ENCODE measurements around the gene FA2H. TPM values are rescaled to one million over a fixed set of nuclear protein-coding genes. Genes with fewer than 3 reads are reported as not detected.

FA2H gene
- polyA plus RNA-seq, 3 donors, result not detected

DNA sequence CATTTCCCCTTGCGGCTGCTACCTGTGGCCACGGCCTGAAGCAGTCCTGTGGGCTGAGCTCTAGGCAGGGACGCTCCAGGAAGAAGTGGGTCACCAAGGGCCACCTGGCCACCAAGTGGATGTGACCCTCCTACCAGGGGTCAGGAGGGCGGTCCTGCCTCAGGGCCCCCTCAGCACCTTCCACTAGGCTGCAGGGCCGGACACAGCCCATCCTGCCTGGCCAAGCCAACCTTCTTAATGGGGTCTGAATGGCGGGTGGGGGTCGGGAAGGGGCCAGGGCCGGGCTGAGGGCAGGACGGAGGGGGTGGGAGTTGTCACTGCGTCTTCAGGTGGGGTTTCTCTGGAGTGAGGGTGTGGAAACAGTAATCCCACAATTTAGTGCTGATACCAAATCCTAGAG, 60.7 kb downstream of the FA2H start:
- H3K27ac ChIP-seq (ENCODE audit: low read depth in 1 of 2, low read length in 2 of 2), result no peak overlapping the region
- H3K79me2 ChIP-seq (ENCODE audit: insufficient read depth, low read length), result no peaks in the 10 kb centered on the region
- no peak for DNase-seq
- 81% methylated on average over 8 of the region's 10 CpGs for WGBS (ENCODE audit: insufficient coverage)
- no peaks in the 10 kb centered on the region for H3K36me3 Mint-ChIP-seq
- H3K9ac ChIP-seq (ENCODE audit: insufficient read depth, low read length, poor library complexity, severe bottlenecking), result no peak overlapping the region
- H3K4me2 ChIP-seq (replicated peaks; ENCODE audit: extremely low read depth, low read length, poor library complexity, severe bottlenecking), result no peak overlapping the region
- peaks cover 0 to 2% (median 0%) of the 10 kb centered on the region in 7 donors for H3K9me3 Mint-ChIP-seq
- H3K27me3 ChIP-seq (ENCODE audit: control insufficient read depth in 2 of 2, insufficient read depth in 2 of 2, low read length in 2 of 2), result no peaks in the 10 kb centered on the region
- H3K36me3 ChIP-seq (replicated peaks in 1 of 2; ENCODE audit: control insufficient read depth in 1 of 2, insufficient read depth in 2 of 2, low read length in 2 of 2), result no peaks in the 10 kb centered on the region
- no peaks in the 10 kb centered on the region for H4K20me1 ChIP-seq (ENCODE audit: insufficient read depth, low read length)
- TF ChIP-seq, protein P1, sequence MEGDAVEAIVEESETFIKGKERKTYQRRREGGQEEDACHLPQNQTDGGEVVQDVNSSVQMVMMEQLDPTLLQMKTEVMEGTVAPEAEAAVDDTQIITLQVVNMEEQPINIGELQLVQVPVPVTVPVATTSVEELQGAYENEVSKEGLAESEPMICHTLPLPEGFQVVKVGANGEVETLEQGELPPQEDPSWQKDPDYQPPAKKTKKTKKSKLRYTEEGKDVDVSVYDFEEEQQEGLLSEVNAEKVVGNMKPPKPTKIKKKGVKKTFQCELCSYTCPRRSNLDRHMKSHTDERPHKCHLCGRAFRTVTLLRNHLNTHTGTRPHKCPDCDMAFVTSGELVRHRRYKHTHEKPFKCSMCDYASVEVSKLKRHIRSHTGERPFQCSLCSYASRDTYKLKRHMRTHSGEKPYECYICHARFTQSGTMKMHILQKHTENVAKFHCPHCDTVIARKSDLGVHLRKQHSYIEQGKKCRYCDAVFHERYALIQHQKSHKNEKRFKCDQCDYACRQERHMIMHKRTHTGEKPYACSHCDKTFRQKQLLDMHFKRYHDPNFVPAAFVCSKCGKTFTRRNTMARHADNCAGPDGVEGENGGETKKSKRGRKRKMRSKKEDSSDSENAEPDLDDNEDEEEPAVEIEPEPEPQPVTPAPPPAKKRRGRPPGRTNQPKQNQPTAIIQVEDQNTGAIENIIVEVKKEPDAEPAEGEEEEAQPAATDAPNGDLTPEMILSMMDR (IDR thresholded peaks at IDR 0.05), result no peak
- H3K9me3 ChIP-seq (replicated peaks in 1 of 2; ENCODE audit: control insufficient read depth in 1 of 2, insufficient read depth in 1 of 2, low read length in 2 of 2), result no peaks in the 10 kb centered on the region
- no peak overlapping the region for H3K4me3 ChIP-seq (replicated peaks in 1 of 3; ENCODE audit: low read depth in 2 of 3, low read length in 3 of 3)
- H3K4me3 Mint-ChIP-seq, result no peak overlapping the region
- H3K27ac Mint-ChIP-seq, result no peak overlapping the region
- no peak overlapping the region for H2AFZ ChIP-seq (ENCODE audit: insufficient read depth, low read depth, low read length, poor library complexity, severe bottlenecking)
- peaks cover 9% of the 10 kb centered on the region for H3K4me1 Mint-ChIP-seq
- peaks cover 7 to 9% of the 10 kb centered on the region in 2 donors for H3K4me1 ChIP-seq (ENCODE audit: control insufficient read depth in 1 of 2, insufficient read depth in 2 of 2, low read length in 2 of 2)
- H3K27me3 Mint-ChIP-seq (ENCODE audit: low read depth in 3 of 3), result peaks cover 1 to 3% (median 2%) of the 10 kb centered on the region in 3 donors
- intact Hi-C loops (cut with micrococcal nuclease), result no loop called here

DNA sequence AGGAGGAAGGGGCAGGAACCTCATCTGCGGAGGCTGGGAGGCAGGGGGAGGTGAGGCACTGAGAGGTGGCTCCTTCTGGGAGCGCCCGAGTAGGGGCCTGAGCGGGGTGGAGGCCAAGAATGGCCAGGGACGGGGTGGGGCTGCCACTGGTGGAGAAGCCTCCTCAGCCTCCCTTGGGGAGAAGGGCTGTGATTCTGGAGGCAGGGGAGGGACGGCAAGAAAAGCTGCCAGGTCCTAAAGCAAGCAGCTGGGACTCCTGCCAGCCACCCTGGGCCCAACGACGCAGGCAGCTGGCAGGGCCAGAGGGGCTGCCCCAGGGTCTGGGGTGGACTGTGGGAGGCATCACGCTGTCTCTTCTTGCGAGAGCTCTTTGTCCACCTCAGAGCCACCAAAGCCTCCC, 61.3 kb downstream of the FA2H start:
- Mint-ChIP-seq H3K36me3 (no peaks in the 10 kb centered on the region), H3K9me3 (no peaks in the 10 kb centered on the region), H3K27ac (no peak overlapping the region), H3K4me1 (peaks cover 15% of the 10 kb centered on the region), H3K27me3 (ENCODE audit: low read depth in 3 of 3) (peaks cover 1 to 3% (median 2%) of the 10 kb centered on the region in 3 donors), H3K4me3 (no peak overlapping the region)
- Histone ChIP-seq H3K4me1 (ENCODE audit: control insufficient read depth in 1 of 2, insufficient read depth in 2 of 2, low read length in 2 of 2) (peaks cover 13 to 15% of the 10 kb centered on the region in 2 donors), H3K9me3 (replicated peaks in 1 of 2; ENCODE audit: control insufficient read depth in 1 of 2, insufficient read depth in 1 of 2, low read length in 2 of 2) (no peaks in the 10 kb centered on the region), H3K27me3 (ENCODE audit: control insufficient read depth in 2 of 2, insufficient read depth in 2 of 2, low read length in 2 of 2) (no peaks in the 10 kb centered on the region), H3K27ac (ENCODE audit: low read depth in 1 of 2, low read length in 2 of 2) (no peak overlapping the region), H2AFZ (ENCODE audit: insufficient read depth, low read depth, low read length, poor library complexity, severe bottlenecking) (no peak overlapping the region), H3K9ac (ENCODE audit: insufficient read depth, low read length, poor library complexity, severe bottlenecking) (no peak overlapping the region), H4K20me1 (ENCODE audit: insufficient read depth, low read length) (no peaks in the 10 kb centered on the region), H3K4me3 (replicated peaks in 1 of 3; ENCODE audit: low read depth in 2 of 3, low read length in 3 of 3) (no peak overlapping the region), H3K36me3 (replicated peaks in 1 of 2; ENCODE audit: control insufficient read depth in 1 of 2, insufficient read depth in 2 of 2, low read length in 2 of 2) (no peaks in the 10 kb centered on the region), H3K79me2 (ENCODE audit: insufficient read depth, low read length) (no peaks in the 10 kb centered on the region), H3K4me2 (replicated peaks; ENCODE audit: extremely low read depth, low read length, poor library complexity, severe bottlenecking) (no peak overlapping the region)
- WGBS (ENCODE audit: insufficient coverage), result 88% methylated on average over 8 of the region's 10 CpGs
- TF ChIP-seq, protein P1 (IDR thresholded peaks at IDR 0.05), result no peak
- DNase-seq, result no peak
- intact Hi-C loops (cut with micrococcal nuclease), result no loop called here
